WTC11 (cell line): Measurements from ENCODE around the gene SDCCAG8. TPM values are rescaled to one million over a fixed set of nuclear protein-coding genes. Genes with fewer than 3 reads are reported as not detected.
A peak's percentile ranks its signal among the peaks of the same experiment; 100 is the strongest.

Experiments
- ATAC-seq: fragments of 200-7000 bp; cut with Tn5 transposase; 2 replicates; pipeline ENCODE4 v1.10.0; 2021; ENCODE audit warnings: mild to moderate bottlenecking, moderate library complexity
- CTCF ChIA-PET: fragments of 300-600 bp; sonication (Branson Sonifier 250); formaldehyde crosslinking; loops from one replicate; lab custom pipeline; 2021; ENCODE audit warnings: antibody characterized with exemption; lab: Charles Lee
- POLR2A ChIA-PET: fragments of 350-600 bp; sonication (Branson Sonifier 250); formaldehyde crosslinking; loops from one replicate; lab custom pipeline; 2021; ENCODE audit warnings: antibody characterized with exemption; lab: Charles Lee
- DNase-seq: peaks from one replicate; pipeline ENCODE4 v3.0.0; 2021; ENCODE audit warnings: low spot score
- H3K27ac Mint-ChIP-seq: 2 replicates; pipeline ENCODE4 v1.8.0; 2021; ENCODE audit warnings: mixed read lengths
- H3K27me3 Mint-ChIP-seq: 2 replicates; pipeline ENCODE4 v1.8.0; 2021; ENCODE audit warnings: low read depth, mild to moderate bottlenecking, moderate library complexity, mixed read lengths
- H3K36me3 Mint-ChIP-seq: 2 replicates; pipeline ENCODE4 v1.8.0; 2021; ENCODE audit warnings: mixed read lengths
- H3K4me1 Mint-ChIP-seq: 2 replicates; pipeline ENCODE4 v1.8.0; 2022; ENCODE audit warnings: mixed read lengths
- H3K4me3 Mint-ChIP-seq: 2 replicates; pipeline ENCODE4 v1.8.0; 2021; ENCODE audit warnings: mild to moderate bottlenecking, moderate library complexity, mixed read lengths
- H3K9me3 Mint-ChIP-seq: 2 replicates; pipeline ENCODE4 v1.8.0; 2021; ENCODE audit warnings: mixed read lengths
- AR ChIP-seq: fragments of 250-450 bp; sonication (Bioruptor Pico); IDR thresholded peaks from 2 replicates; pipeline ENCODE4 v1.9.0; 2021; ENCODE audit warnings: mild to moderate bottlenecking
- CREM ChIP-seq: sonication (generic); formaldehyde crosslinking; IDR thresholded peaks from 2 replicates; pipeline ENCODE4 v1.8.1; 2022; ENCODE audit warnings: mild to moderate bottlenecking, missing genetic modification reagents, moderate library complexity
- CTCF ChIP-seq: fragments of 200-600 bp; IDR thresholded peaks from 2 replicates; pipeline ENCODE4 v1.8.0; 2022; ENCODE audit warnings: antibody characterized with exemption
- EMX1 ChIP-seq: fragments of 250-450 bp; sonication (Bioruptor Pico); IDR thresholded peaks from 2 replicates; pipeline ENCODE4 v1.8.0; 2021; ENCODE audit warnings: mild to moderate bottlenecking
- FOXK1 ChIP-seq: sonication (generic); formaldehyde crosslinking; IDR thresholded peaks from 2 replicates; pipeline ENCODE4 v1.8.0; 2022; ENCODE audit warnings: mild to moderate bottlenecking, moderate library complexity, missing genetic modification reagents
- KAT7 ChIP-seq: sonication (generic); formaldehyde crosslinking; IDR thresholded peaks from 2 replicates; pipeline ENCODE4 v1.8.1; 2023; ENCODE audit warnings: missing genetic modification reagents, mild to moderate bottlenecking, borderline replicate concordance
- MAX ChIP-seq: sonication (generic); formaldehyde crosslinking; IDR thresholded peaks from 2 replicates; pipeline ENCODE4 v1.8.0; 2022; ENCODE audit warnings: mild to moderate bottlenecking, missing genetic modification reagents
- MLX ChIP-seq: sonication (generic); formaldehyde crosslinking; IDR thresholded peaks from 2 replicates; pipeline ENCODE4 v1.8.1; 2023; ENCODE audit warnings: mild to moderate bottlenecking, missing genetic modification reagents, moderate library complexity
- NFATC4 ChIP-seq: fragments of 250-450 bp; sonication (Bioruptor Pico); IDR thresholded peaks from 2 replicates; pipeline ENCODE4 v1.9.0; 2021; ENCODE audit warnings: mild to moderate bottlenecking
- NR3C1 ChIP-seq: sonication (generic); formaldehyde crosslinking; conservative IDR thresholded peaks from 2 replicates; pipeline ENCODE4 v1.8.1; 2023; ENCODE audit warnings: low read depth, mild to moderate bottlenecking, missing genetic modification reagents
- SMAD3 ChIP-seq: sonication (generic); formaldehyde crosslinking; IDR thresholded peaks from 2 replicates; pipeline ENCODE4 v1.8.0; 2022; ENCODE audit warnings: missing genetic modification reagents, mild to moderate bottlenecking, borderline replicate concordance
- TCF7 ChIP-seq: sonication (generic); formaldehyde crosslinking; IDR thresholded peaks from 2 replicates; pipeline ENCODE4 v1.8.0; 2022; ENCODE audit warnings: mild to moderate bottlenecking, low read depth, missing genetic modification reagents, moderate library complexity
- TEAD4 ChIP-seq: sonication (generic); formaldehyde crosslinking; IDR thresholded peaks from 2 replicates; pipeline ENCODE4 v1.8.0; 2022; ENCODE audit warnings: mild to moderate bottlenecking, missing genetic modification reagents
- ZBTB21 ChIP-seq: sonication (generic); formaldehyde crosslinking; IDR thresholded peaks from 2 replicates; pipeline ENCODE4 v1.8.1; 2023; ENCODE audit warnings: mild to moderate bottlenecking, missing genetic modification reagents, borderline replicate concordance
- ZNF232 ChIP-seq: sonication (generic); formaldehyde crosslinking; IDR thresholded peaks from 2 replicates; pipeline ENCODE4 v1.8.0; 2022; ENCODE audit warnings: mild to moderate bottlenecking, missing genetic modification reagents
- ZNF281 ChIP-seq: sonication (generic); formaldehyde crosslinking; IDR thresholded peaks from 2 replicates; pipeline ENCODE4 v1.8.0; 2023; ENCODE audit warnings: mild to moderate bottlenecking, missing genetic modification reagents
- ZNF317 ChIP-seq: sonication (generic); formaldehyde crosslinking; IDR thresholded peaks from 2 replicates; pipeline ENCODE4 v1.8.1; 2023; ENCODE audit warnings: low read depth, mild to moderate bottlenecking, moderate library complexity, missing genetic modification reagents, borderline replicate concordance
- ZNF671 ChIP-seq: fragments of 250-450 bp; sonication (Bioruptor Pico); IDR thresholded peaks from 2 replicates; pipeline ENCODE4 v1.8.0; 2021; ENCODE audit warnings: mild to moderate bottlenecking
- total RNA-seq: library from RNA; stranded (reverse); gene quantifications from 3 replicates; pipeline ENCODE4 v1.2.3, GENCODE V29; 2021
- TF ChIP-seq, protein P1 (sequence below): sonication (generic); formaldehyde crosslinking; IDR thresholded peaks from 2 replicates; pipeline ENCODE4 v1.8.1; 2023; ENCODE audit warnings: mild to moderate bottlenecking, missing genetic modification reagents

Gene SDCCAG8
- total RNA-seq, 1 experiment from 2014 or later = 44.3 TPM

- TF ChIP-seq ZNF281 (CRISPR knock-in tag) (no peak), ZNF232 (CRISPR knock-in tag) (no peak), MLX (CRISPR knock-in tag) (no peak), ZBTB21 (CRISPR knock-in tag) (no peak), MAX (CRISPR knock-in tag) (no peak)
These were observed 193.5 kb downstream of the SDCCAG8 start (continued) for GRCh38 chr1:243449373-243449772.

GRCh38 chr1:243452092-243452491, 196.3 kb downstream of the SDCCAG8 start:
- CTCF ChIA-PET = interaction anchor here (0.6 to 1.0 kb wide), 3 partner anchors 108 to 1595 kb away, joined by 3 to 4 read pairs (median 3); no protein-coding TSS in a partner anchor
- no peaks in the 10 kb centered on the region for H3K36me3 Mint-ChIP-seq
- no peaks in the 10 kb centered on the region for H3K27me3 Mint-ChIP-seq
- H3K4me1 Mint-ChIP-seq = 0 out of 2 replicates have a peak, but pooled peaks cover 12% of the 10 kb centered on the region
- DNase-seq = no peak
- POLR2A ChIA-PET = interaction anchor here (0.6 kb wide), 2 partner anchors 11 to 22 kb away, joined by 6 read pairs; no protein-coding TSS in a partner anchor
- H3K27ac Mint-ChIP-seq = no peak overlapping the region
- ATAC-seq = no peak
- H3K9me3 Mint-ChIP-seq = peaks cover 4% of the 10 kb centered on the region; the same call in 1 of the 2 replicates
- H3K4me3 Mint-ChIP-seq = no peak overlapping the region
- TF ChIP-seq ZNF671 (CRISPR knock-in tag) (no peak), ZNF281 (CRISPR knock-in tag) (no peak), AR (CRISPR knock-in tag) (no peak), NFATC4 (CRISPR knock-in tag) (no peak), TEAD4 (CRISPR knock-in tag) (no peak)

DNA sequence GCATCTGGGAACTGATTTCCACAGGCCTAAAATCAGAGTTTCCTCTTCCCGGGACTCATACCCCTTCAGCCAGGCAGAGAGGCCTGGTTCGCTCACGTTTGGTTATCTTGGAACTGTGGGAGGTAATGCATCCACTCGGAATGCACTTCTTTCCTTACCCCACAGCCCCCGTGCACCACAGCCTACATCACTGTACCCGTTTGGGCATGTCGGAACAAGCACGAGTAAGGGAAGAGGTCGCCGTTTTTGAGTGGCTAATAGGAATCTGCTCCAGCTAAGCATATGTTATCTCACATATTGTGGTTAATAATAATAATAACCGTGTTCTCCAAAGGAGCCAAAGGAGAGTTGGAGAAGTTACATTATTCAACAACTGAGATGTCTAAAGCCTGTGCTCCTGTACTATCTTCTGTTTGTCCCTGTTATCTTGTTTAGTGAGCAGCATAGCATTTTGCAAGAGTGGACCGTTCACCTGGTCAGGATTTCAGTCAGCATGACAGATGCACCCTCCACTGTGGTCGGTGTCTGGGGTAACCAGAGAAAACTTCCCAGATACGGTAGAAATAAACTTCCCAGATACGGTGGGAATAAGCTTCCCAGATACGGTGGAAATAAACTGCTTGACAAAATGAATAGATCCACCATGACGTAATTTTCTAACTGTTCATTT, 198.6 kb downstream of the SDCCAG8 start:
- Mint-ChIP-seq H3K9me3 (peaks cover 4% of the 10 kb centered on the region; the same call in 1 of the 2 replicates), H3K27ac (peak overlapping the region; percentile 8), H3K36me3 (no peaks in the 10 kb centered on the region), H3K27me3 (no peaks in the 10 kb centered on the region), H3K4me3 (no peak overlapping the region), H3K4me1 (0 out of 2 replicates have a peak, but pooled peaks cover 7% of the 10 kb centered on the region)
- no peak for ATAC-seq
- POLR2A ChIA-PET = no interaction called here
- CTCF ChIA-PET = no interaction called here
- no peak for DNase-seq
- TF ChIP-seq EMX1 (CRISPR knock-in tag) = no peak
- no peak for TF ChIP-seq CTCF
- TF ChIP-seq NR3C1 (CRISPR knock-in tag) = no peak
- TF ChIP-seq KAT7 = no peak
- TF ChIP-seq TCF7 (CRISPR knock-in tag) = no peak
- no peak for TF ChIP-seq SMAD3 (CRISPR knock-in tag)
- no peak for TF ChIP-seq CREM
- no peak for TF ChIP-seq ZNF317 (CRISPR knock-in tag)
- TF ChIP-seq FOXK1 (CRISPR knock-in tag) = no peak
- TF ChIP-seq, protein P1, sequence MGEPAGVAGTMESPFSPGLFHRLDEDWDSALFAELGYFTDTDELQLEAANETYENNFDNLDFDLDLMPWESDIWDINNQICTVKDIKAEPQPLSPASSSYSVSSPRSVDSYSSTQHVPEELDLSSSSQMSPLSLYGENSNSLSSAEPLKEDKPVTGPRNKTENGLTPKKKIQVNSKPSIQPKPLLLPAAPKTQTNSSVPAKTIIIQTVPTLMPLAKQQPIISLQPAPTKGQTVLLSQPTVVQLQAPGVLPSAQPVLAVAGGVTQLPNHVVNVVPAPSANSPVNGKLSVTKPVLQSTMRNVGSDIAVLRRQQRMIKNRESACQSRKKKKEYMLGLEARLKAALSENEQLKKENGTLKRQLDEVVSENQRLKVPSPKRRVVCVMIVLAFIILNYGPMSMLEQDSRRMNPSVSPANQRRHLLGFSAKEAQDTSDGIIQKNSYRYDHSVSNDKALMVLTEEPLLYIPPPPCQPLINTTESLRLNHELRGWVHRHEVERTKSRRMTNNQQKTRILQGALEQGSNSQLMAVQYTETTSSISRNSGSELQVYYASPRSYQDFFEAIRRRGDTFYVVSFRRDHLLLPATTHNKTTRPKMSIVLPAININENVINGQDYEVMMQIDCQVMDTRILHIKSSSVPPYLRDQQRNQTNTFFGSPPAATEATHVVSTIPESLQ (CRISPR knock-in tag) = no peak
